Stimulated activated CD4-positive, alpha-beta T cell treated with anti-CD3 and anti-CD28 coated beads, Interleukin-12 subunit alpha, Interleukin-12 subunit beta, amount 100 ng/mL, for 4 hours (primary cell): ENCODE data around the gene ATXN1.
A peak's percentile ranks its signal among the peaks of the same experiment; 100 is the strongest.

Experiments
- DNase-seq: peaks from one replicate; pipeline ENCODE4 v3.0.0-alpha.2; 2020

The ATXN1 gene

GRCh38 chr6:16694781-16695578 lies 66.3 kb downstream of the ATXN1 start:
- DNase-seq = no peak

DNA sequence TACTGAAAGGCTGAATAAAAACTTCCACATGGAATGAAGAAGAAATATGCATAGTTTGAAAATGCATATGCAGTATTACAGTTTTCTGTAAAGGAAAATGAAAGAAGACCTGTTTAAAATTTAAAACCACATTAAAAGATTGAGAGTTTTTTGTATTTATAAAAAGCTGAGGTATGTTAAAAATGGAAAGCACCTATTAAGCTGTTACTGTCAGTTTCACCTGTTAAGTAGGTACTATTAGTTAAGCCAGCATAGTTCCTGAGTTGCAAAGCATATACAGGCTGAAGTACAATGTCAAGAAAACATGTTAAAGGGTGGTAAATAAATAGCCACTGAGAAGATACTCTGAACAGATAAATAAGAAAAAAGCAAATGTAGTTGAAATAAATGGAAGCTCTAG lies 69.9 kb downstream of the ATXN1 start:
- DNase-seq = no peak

DNA sequence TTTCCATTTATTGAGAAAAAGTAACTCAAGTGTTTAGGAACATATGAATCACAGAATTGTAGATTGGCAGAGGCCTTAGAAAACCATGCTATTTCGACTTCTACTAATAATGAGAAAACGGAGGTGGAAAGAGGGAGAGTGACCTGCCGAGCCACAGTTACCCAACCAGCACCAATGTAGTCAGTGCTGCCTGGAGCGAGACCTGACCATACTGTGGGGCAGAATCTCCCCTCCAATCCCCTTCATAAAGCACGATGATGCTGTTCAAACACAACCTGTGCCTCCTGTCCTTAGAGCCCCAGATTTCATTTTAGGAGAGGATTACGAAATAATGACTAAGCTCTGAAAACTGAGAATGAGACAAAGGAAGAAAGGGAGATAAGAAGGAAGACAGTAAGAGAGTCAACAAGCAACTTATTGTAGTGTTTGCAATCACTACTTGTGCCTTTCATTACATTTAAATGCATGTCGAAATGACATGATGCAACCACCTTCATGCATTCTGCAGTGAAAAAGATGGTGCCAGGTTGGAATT lies 70.6 kb downstream of the ATXN1 start:
- DNase-seq = no peak

- DNase-seq = no peak
These were observed 71.3 kb downstream of the ATXN1 start for GRCh38 chr6:16689788-16690607.

GRCh38 chr6:16688984-16689636 lies 72.2 kb downstream of the ATXN1 start:
- no peak for DNase-seq

DNA sequence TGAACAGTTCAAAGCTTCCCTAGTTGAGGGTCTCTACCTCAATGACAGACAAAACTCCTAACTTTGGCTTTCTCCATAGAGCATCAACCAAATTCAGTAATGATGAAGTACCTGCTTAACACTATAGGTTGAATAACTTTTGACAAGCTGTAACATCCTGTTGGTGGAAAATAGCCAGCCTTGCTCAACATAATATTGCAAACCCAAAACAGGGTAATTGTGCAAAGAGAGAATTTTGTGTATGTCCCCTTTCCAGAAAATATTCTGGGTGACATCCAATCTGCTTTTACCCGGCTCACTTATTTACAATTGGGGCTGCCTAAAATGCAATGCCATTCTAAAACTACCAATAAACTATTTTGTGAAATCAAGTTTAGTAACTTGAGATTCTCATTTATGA lies 72.8 kb downstream of the ATXN1 start:
- no peak for DNase-seq

DNA sequence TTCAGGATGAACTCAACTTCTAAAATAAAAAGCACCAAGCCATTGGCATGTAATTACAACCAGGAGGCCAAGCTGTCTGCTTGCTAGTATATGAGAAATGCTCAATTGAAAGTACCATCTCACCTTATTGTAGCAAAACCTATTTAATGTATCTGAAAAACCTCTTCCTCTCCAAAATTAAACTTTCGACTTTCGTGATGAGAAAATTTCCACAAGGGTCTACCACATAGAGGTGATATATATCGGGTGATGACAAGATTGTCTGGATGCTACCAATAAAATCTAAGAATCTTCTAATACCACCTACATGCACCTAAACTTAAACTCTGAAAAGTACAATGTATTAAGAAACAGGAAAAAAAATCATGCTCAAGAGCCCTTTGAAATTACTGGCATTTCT lies 74.2 kb downstream of the ATXN1 start:
- DNase-seq = no peak

GRCh38 chr6:16684896-16685554 lies 76.2 kb downstream of the ATXN1 start:
- peak; percentile 77 for DNase-seq

DNA sequence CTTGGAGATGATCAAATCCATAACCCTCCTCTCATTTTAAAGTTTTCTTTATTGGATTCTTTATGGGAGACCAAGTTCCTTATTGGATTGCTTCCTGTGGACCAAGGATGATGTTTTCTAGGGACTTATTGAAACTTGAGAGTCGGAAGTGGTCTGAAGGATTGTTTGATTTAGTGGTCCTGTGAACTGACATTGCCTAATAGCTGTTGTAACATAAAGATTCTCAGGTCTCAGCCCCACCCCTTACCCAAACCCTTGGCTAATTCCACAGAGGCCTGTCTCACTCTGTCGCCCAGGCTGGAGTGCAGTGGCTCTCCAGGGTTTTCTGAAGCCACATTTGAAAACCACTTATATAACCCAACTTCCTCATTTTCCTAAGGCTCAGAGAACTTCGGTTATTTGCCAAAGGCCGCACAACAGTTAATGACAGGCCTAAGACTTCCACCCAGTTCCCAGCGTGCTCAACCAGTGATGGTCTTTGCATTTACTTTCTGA lies 77.0 kb downstream of the ATXN1 start:
- DNase-seq = no peak

DNA sequence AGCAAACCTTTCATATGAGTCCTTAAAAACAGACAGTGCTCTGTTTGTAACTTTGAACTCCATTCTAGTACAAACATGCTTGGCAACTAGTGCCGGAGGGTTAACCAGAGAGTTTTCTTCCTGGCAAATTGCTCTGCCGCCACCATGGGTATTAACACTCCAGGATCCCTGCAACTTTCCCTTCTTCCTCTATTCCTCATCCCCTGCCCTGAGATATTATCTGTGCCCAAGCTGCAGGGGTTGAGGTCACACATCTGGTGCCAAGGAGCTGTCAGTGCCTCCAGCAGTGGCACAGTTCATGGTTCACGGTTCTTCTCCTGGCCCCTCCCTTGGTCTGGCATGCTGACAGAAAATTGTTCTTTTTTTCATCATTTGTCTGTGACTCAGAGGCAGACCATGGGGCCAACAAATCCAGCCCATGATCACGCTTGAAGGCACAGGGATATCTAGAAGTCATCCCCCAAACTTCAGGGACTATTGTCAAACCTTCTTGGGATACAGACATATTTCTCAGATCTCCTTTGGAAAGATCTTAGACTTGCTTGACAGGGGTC lies 77.5 kb downstream of the ATXN1 start:
- no peak for DNase-seq

DNA sequence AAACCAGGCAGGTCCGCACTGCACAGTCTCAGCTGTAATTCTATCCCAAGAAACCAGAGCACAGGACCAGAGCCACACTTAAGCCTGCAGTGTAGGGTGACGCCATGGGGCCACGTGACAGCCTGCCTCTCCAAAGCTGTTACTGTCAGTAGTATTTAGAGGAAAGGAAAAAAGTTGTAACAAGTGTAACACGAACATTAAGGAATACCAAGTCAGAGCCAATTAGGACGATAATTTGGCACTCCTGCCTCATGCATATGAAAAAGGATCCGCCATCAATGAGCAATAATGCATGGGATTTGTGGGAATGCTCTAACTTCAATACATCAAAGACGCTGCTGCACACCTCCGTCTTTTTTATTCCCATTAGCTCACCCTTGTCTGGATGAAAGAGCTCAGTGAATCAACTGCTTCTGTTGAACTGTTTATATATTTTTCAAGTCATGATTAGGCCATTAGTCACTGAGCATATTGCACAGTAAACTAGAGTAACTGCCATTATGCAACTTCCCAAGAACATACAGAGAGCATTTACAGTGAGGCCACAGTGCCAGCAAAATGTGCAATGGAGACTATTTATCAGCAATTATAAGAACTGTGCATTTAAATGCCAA lies 79.9 kb downstream of the ATXN1 start:
- DNase-seq = no peak

- no peak for DNase-seq
These were observed 82.2 kb downstream of the ATXN1 start for GRCh38 chr6:16679050-16679449.

- no peak for DNase-seq
These were observed 83.8 kb downstream of the ATXN1 start for GRCh38 chr6:16677458-16677857.

DNA sequence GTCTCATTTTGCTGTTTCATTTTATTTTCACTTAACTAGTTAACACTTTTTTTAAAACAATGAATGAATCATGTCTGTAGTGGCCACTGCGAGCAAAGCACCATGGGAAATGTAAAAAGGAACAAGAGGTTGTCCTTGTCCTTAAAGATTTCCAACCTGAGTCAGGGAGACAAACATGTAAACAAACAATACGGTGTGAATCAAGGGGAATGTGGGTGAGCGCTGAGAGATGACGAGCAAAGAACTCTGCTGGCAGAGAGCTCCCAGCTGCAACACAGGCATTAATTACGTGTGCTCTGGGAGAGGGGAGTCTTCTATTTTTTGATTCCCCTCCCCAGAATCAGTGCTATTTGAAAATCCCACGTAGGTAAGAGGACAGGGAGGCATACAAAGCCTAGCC lies 84.3 kb downstream of the ATXN1 start:
- DNase-seq = no peak

GRCh38 chr6:16676376-16676775 lies 84.9 kb downstream of the ATXN1 start:
- DNase-seq = no peak

DNA sequence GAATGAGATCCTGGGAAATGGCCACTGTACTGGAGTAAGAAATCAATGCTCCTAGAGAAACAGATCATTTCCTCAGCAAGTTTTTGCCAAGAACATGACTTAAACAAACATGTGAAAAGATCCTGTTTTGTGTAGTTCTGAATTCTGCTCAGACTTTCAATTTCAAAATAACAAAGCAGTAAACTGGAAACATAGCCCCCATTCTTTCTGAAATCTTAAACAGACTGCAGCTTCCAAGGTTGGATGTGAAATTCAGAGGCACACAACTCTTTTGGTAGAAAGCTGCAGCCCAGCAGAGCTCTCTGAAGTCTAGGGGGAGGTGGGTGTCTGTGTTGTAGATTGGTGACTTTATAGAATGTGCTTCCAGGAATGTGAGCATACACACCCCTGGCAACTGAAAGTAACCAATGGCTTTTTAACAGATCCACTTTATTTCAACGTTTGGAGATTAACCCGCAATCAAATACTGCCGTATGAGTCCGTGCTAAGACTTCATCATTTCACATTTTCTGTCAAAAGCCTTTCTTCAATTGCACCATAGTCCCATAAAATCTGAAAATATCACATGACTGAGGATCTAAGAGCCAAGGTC lies 86.4 kb downstream of the ATXN1 start:
- no peak for DNase-seq

GRCh38 chr6:16673011-16673797 lies 88.1 kb downstream of the ATXN1 start:
- no peak for DNase-seq

GRCh38 chr6:16671302-16672289 lies 89.7 kb downstream of the ATXN1 start:
- DNase-seq = no peak

DNA sequence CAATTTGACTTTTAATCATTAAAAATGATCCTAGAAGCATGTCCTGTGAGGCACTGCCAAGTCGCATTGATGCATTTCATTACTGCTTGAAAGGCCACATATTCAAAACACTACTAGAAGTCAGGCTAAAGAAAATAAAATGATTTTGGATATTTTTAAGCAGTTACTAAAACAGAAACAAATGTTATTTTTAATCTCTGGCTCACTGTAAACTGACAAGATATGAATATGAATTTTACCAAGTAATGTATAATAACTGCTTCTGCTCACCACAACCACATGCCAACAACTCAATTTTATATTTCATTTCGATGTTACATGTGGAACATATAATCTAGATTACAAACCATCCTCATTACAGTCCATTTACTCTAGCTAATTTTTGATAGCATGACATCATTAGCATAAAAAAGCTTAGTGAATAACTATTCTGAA lies 90.6 kb downstream of the ATXN1 start:
- DNase-seq = no peak
